ENCODE results near the gene PHYHD1. TPM values are rescaled to one million over a fixed set of nuclear protein-coding genes. Genes with fewer than 3 reads are reported as not detected.

Gene PHYHD1
- polyA plus RNA-seq, 1 of the 3 experiments (the other 2 are of a cell fraction): not detected

GRCh38 chr9:128947277-128947526, 26.4 kb downstream of the PHYHD1 start:
- no peak for TF ChIP-seq POLR2AphosphoS5 (IDR thresholded peaks at IDR 0.05; ENCODE audit: low read depth, low read length)
- TF ChIP-seq NRF1 (IDR thresholded peaks at IDR 0.05; ENCODE audit: low read depth, low read length): no peak
- no peak for TF ChIP-seq SIN3A (IDR thresholded peaks at IDR 0.05; ENCODE audit: borderline replicate concordance, low read depth, low read length)
- TF ChIP-seq MAX (IDR thresholded peaks at IDR 0.05; ENCODE audit: low read depth): no peak
- no peak for TF ChIP-seq CHD2 (IDR thresholded peaks at IDR 0.05; ENCODE audit: low read length, partially characterized antibody)
- no peak for TF ChIP-seq FOXM1 (IDR thresholded peaks at IDR 0.05; ENCODE audit: low read depth)
- TF ChIP-seq MEF2A (IDR thresholded peaks at IDR 0.05; ENCODE audit: borderline replicate concordance, low read depth): no peak
- TF ChIP-seq RXRA (IDR thresholded peaks at IDR 0.05; ENCODE audit: borderline replicate concordance, low read depth): no peak
- TF ChIP-seq NFIC (IDR thresholded peaks at IDR 0.05; ENCODE audit: borderline replicate concordance): no peak
- no peak for TF ChIP-seq EP300 (IDR thresholded peaks at IDR 0.05; ENCODE audit: borderline replicate concordance in 1 of 2, low read depth in 1 of 2, low read length in 1 of 2)
- TF ChIP-seq PBX3 (IDR thresholded peaks at IDR 0.05): no peak
- TF ChIP-seq EZH2phosphoT487 (IDR thresholded peaks at IDR 0.05; ENCODE audit: borderline replicate concordance, low read depth): no peak
- TF ChIP-seq GATA2 (CRISPR knock-in tag; IDR thresholded peaks at IDR 0.05): no peak
- TF ChIP-seq TEAD4 (IDR thresholded peaks at IDR 0.05; ENCODE audit: borderline replicate concordance, insufficient read depth): no peak
- no peak for TF ChIP-seq FOXJ3 (CRISPR knock-in tag; IDR thresholded peaks at IDR 0.05)
- TF ChIP-seq REST (IDR thresholded peaks at IDR 0.05; ENCODE audit: low read depth, low read length): no peak
- TF ChIP-seq JUND (IDR thresholded peaks at IDR 0.05): no peak
- no peak for TF ChIP-seq USF1 (IDR thresholded peaks at IDR 0.05; ENCODE audit: borderline replicate concordance, low read depth)
- no CpG with 5 or more reads among the region's 20 CpGs for WGBS (ENCODE audit: low lambda C conversion rate)
- H3K9me2 ChIP-seq: no peaks in the 10 kb centered on the region
- H3K4me2 ChIP-seq: peak overlapping the region; percentile 99
- H3K9me3 ChIP-seq: no peaks in the 10 kb centered on the region
- H3K4me1 ChIP-seq (ENCODE audit: control insufficient read depth in 1 of 2, insufficient read depth in 2 of 2, low read depth in 1 of 2, low read length in 1 of 2): peaks cover 0 to 10% of the 10 kb centered on the region in 2 experiments; a peak in 2 of 4 replicates
- H3K4me3 ChIP-seq (ENCODE audit: low read depth in 2 of 2, low read length in 1 of 2): peak overlapping the region; percentile 79 to 99
- H3K36me3 ChIP-seq (replicated peaks in 1 of 2; ENCODE audit: control insufficient read depth in 1 of 2, insufficient read depth in 2 of 2, low read length in 1 of 2): peaks cover 14 to 24% of the 10 kb centered on the region in 2 experiments
- H4K20me1 ChIP-seq (ENCODE audit: insufficient read depth): no peaks in the 10 kb centered on the region
- H3F3A ChIP-seq (replicated peaks; ENCODE audit: insufficient read depth): peaks cover 16% of the 10 kb centered on the region
- peak overlapping the region; percentile 72 to 94; a peak in 3 of 4 replicates for H3K27ac ChIP-seq (ENCODE audit: low read depth in 2 of 2, low read length in 1 of 2)
- H2AFZ ChIP-seq (ENCODE audit: low read depth): peak overlapping the region; percentile 86
- ChIA-PET POLR2A (no interaction called here), CTCF (no interaction called here)
- no peaks in the 10 kb centered on the region for H3K27me3 ChIP-seq (ENCODE audit: insufficient read depth)
- H3K9ac ChIP-seq: peak overlapping the region; percentile 96
- H3K79me2 ChIP-seq (ENCODE audit: insufficient read depth): peaks cover 40% of the 10 kb centered on the region
- no peak for DNase-seq

Data from SK-N-SH (cell line).